HG03520 (cell line): ENCODE data around the gene BLOC1S5.
"Not testable (repeated sequence)": the region's sequence is repeated elsewhere in the genome, so short reads cannot be mapped to it uniquely, and the experiment has no call there.

Experiments
- ATAC-seq: cut with Tn5 transposase; IDR thresholded peaks from one replicate; pipeline ENCODE4 v1.9.1; 2021; ENCODE audit warnings: mild to moderate bottlenecking, moderate library complexity; ENCODE audit not compliant: unreplicated experiment

Gene BLOC1S5

GRCh38 chr6:7998103-7998725 lies 66.0 kb downstream of the BLOC1S5 start:
- ATAC-seq: no peak

GRCh38 chr6:7997286-7997685 lies 66.9 kb downstream of the BLOC1S5 start:
- ATAC-seq: no peak

GRCh38 chr6:7996538-7997111 lies 67.6 kb downstream of the BLOC1S5 start:
- ATAC-seq: no peak

GRCh38 chr6:7993952-7994351 lies 70.2 kb downstream of the BLOC1S5 start:
- ATAC-seq: no peak

GRCh38 chr6:7993399-7993798 lies 70.8 kb downstream of the BLOC1S5 start:
- ATAC-seq: no peak

- ATAC-seq: peak; percentile 85
Observed at GRCh38 chr6:7992002-7992815, 72.0 kb downstream of the BLOC1S5 start.

- ATAC-seq: peak; percentile 28
Observed at GRCh38 chr6:7991536-7991935, 72.7 kb downstream of the BLOC1S5 start.

GRCh38 chr6:7986219-7986618 lies 78.0 kb downstream of the BLOC1S5 start:
- ATAC-seq: no peak

GRCh38 chr6:7983967-7984366 lies 80.2 kb downstream of the BLOC1S5 start:
- ATAC-seq: not testable (repeated sequence)

GRCh38 chr6:7979831-7980230 lies 84.4 kb downstream of the BLOC1S5 start:
- ATAC-seq: no peak

GRCh38 chr6:7978736-7979135 lies 85.5 kb downstream of the BLOC1S5 start:
- peak; percentile 62 for ATAC-seq

GRCh38 chr6:7976485-7977056 lies 87.6 kb downstream of the BLOC1S5 start:
- no peak for ATAC-seq

- peak; percentile 57 for ATAC-seq
Observed at GRCh38 chr6:7975764-7976146, 88.4 kb downstream of the BLOC1S5 start.

GRCh38 chr6:7974938-7975763 lies 89.0 kb downstream of the BLOC1S5 start:
- ATAC-seq: no peak

GRCh38 chr6:7974565-7974937 lies 89.6 kb downstream of the BLOC1S5 start:
- no peak for ATAC-seq

GRCh38 chr6:7973584-7973983 lies 90.6 kb downstream of the BLOC1S5 start:
- ATAC-seq: no peak

GRCh38 chr6:7971499-7971898 lies 92.7 kb downstream of the BLOC1S5 start:
- ATAC-seq: no peak

- ATAC-seq: no peak
Observed at GRCh38 chr6:7970616-7971015, 93.6 kb downstream of the BLOC1S5 start.
